K562 (cell line): ENCODE data around the gene TREM1. TPM values are rescaled to one million over a fixed set of nuclear protein-coding genes. Genes with fewer than 3 reads are reported as not detected.

ENCODE experiments used
- EP300 ChIP-seq: IDR thresholded peaks from 2 replicates; pipeline ENCODE4 v1.6.1; 2012; ENCODE audit warnings: low read length, improper control_type of control experiment
- FOXK1 ChIP-seq: sonication (generic); formaldehyde crosslinking; IDR thresholded peaks from 2 replicates; pipeline ENCODE4 v1.8.0; 2022; ENCODE audit warnings: missing genetic modification reagents, mild to moderate bottlenecking, borderline replicate concordance
- KDM1A ChIP-seq, 2 experiments: fragments of 450-650 bp; IDR thresholded peaks; 2 replicates each; pipeline ENCODE4 v1.6.1; 2016; ENCODE audit warnings: mild to moderate bottlenecking in 2 of 2
- MECOM ChIP-seq: fragments of 250-450 bp; sonication (Bioruptor Pico); IDR thresholded peaks from 2 replicates; pipeline ENCODE4 v1.8.0; 2022; ENCODE audit warnings: inconsistent platforms
- RB1 ChIP-seq: fragments of 450-650 bp; IDR thresholded peaks from 2 replicates; pipeline ENCODE4 v1.6.1; 2017; ENCODE audit warnings: low read depth, mild to moderate bottlenecking
- RBBP5 ChIP-seq: fragments of 200-600 bp; sonication (generic); IDR thresholded peaks from 2 replicates; pipeline ENCODE4 v1.6.1; 2012; ENCODE audit warnings: borderline replicate concordance, mild to moderate bottlenecking, low read length, control low read depth, inconsistent platforms; ENCODE audit not compliant: insufficient read depth, poor library complexity, severe bottlenecking
- RBM15 ChIP-seq: fragments of 200-400 bp; formaldehyde crosslinking; IDR thresholded peaks from 2 replicates; pipeline ENCODE4 v1.6.1; 2018; ENCODE audit warnings: mild to moderate bottlenecking, low read length, moderate library complexity; ENCODE audit not compliant: insufficient read depth
- RUNX1 ChIP-seq: sonication (generic); IDR thresholded peaks from 2 replicates; pipeline ENCODE4 v1.6.1; 2016; ENCODE audit warnings: antibody characterized with exemption, low read depth
- SFPQ ChIP-seq: fragments of 200-400 bp; formaldehyde crosslinking; IDR thresholded peaks from 2 replicates; pipeline ENCODE4 v1.6.1; 2017; ENCODE audit warnings: mild to moderate bottlenecking, low read depth, low read length, moderate library complexity
- TCF7L2 ChIP-seq: fragments of 150-350 bp; IDR thresholded peaks from 2 replicates; pipeline ENCODE4 v1.6.1; 2016; ENCODE audit warnings: low read depth, mild to moderate bottlenecking, low read length, moderate library complexity
- ZNF143 ChIP-seq: sonication (generic); formaldehyde crosslinking; IDR thresholded peaks from 2 replicates; pipeline ENCODE4 v1.9.0; 2022; ENCODE audit warnings: mild to moderate bottlenecking, missing genetic modification reagents
- ZNF445 ChIP-seq: fragments of 250-450 bp; sonication (Bioruptor Pico); IDR thresholded peaks from 2 replicates; pipeline ENCODE4 v1.4.0; 2020; ENCODE audit warnings: low read depth, mild to moderate bottlenecking, moderate library complexity
- ZNF583 ChIP-seq: fragments of 250-450 bp; sonication (Bioruptor Pico); IDR thresholded peaks from 2 replicates; pipeline ENCODE4 v1.4.0; 2020
- ZNF668 ChIP-seq: fragments of 250-450 bp; sonication (Bioruptor Pico); IDR thresholded peaks from 2 replicates; pipeline ENCODE4 v1.8.0; 2022; ENCODE audit warnings: mild to moderate bottlenecking, inconsistent platforms
- polyA plus RNA-seq, 8 experiments: library from polyadenylated mRNA; depleted of rRNA in 4 of 8; stranded (reverse) in 5 of 8; unstranded in 3 of 8; fragments of >200 nt; fragmentation: Nextera tagmentation in 2 of 8; fragmentation: Illumina TruSeq in 1 of 8; extraction: Ambion mirVana in 2 of 8; extraction: Trizol in 1 of 8; gene quantifications; 2 replicates each; pipeline versions ENCODE4 v1.2.1 to v1.2.3, GENCODE V29; 2011 to 2014; ENCODE audit warnings: inconsistent platforms in 1 of 8, missing spikeins in 1 of 8
- total RNA-seq, 7 experiments: library from RNA; depleted of rRNA in 6 of 7; stranded (reverse); fragments of >200 nt in 6 of 7; fragmentation: Illumina TruSeq in 2 of 7; extraction: Trizol in 2 of 7; gene quantifications; 2 replicates each; pipeline versions ENCODE4 v1.2.1 to v1.2.3, GENCODE V29; 2011 to 2021; ENCODE audit warnings: low replicate concordance in 1 of 7
- TF ChIP-seq, protein P1 (sequence below), 2 experiments: fragments of 150-350 bp in 1 of 2; IDR thresholded peaks; 2 replicates each; pipeline ENCODE4 v1.6.1; 2012 to 2016; ENCODE audit warnings: low read depth in 2 of 2, low read length in 2 of 2, mild to moderate bottlenecking in 1 of 2, moderate library complexity in 1 of 2
- TF ChIP-seq, protein P2 (sequence below): fragments of 450-650 bp; formaldehyde crosslinking; IDR thresholded peaks from 2 replicates; pipeline ENCODE4 v1.4.0; 2022; ENCODE audit warnings: mild to moderate bottlenecking, moderate library complexity
- TF ChIP-seq, protein P3 (sequence below): fragments of 250-450 bp; sonication (Bioruptor Pico); IDR thresholded peaks from 2 replicates; pipeline ENCODE4 v1.8.0; 2021; ENCODE audit warnings: mild to moderate bottlenecking, moderate library complexity
- TF ChIP-seq, protein P4 (sequence below): sonication (generic); formaldehyde crosslinking; IDR thresholded peaks from 2 replicates; pipeline ENCODE4 v1.8.0; 2022; ENCODE audit warnings: mild to moderate bottlenecking, missing genetic modification reagents, borderline replicate concordance

The TREM1 gene
- total and polyA plus RNA-seq, 9 of the 15 experiments (the other 6 are each of a cell fraction or from before 2014, with no cell fraction given) = not detected

GRCh38 chr6:41325446-41326066, 39.1 kb upstream of the TREM1 start (continued):
- TF ChIP-seq RBBP5 (no peak), KDM1A (IDR thresholded peaks at IDR 0.05) (no peak; a peak in 1 of 4 replicates), ZNF583 (CRISPR knock-in tag) (no peak), ZNF668 (CRISPR knock-in tag) (peak; percentile 16; the same call in 1 of the 2 replicates), RBM15 (no peak), TCF7L2 (no peak), FOXK1 (CRISPR knock-in tag) (no peak), ZNF143 (CRISPR knock-in tag) (no peak), RUNX1 (no peak), SFPQ (no peak), ZNF445 (CRISPR knock-in tag) (no peak), MECOM (CRISPR knock-in tag) (0 out of 2 replicates have a peak, but pooled peaks have one; percentile 14), EP300 (peak; percentile 95), RB1 (no peak)
- TF ChIP-seq, protein P1, sequence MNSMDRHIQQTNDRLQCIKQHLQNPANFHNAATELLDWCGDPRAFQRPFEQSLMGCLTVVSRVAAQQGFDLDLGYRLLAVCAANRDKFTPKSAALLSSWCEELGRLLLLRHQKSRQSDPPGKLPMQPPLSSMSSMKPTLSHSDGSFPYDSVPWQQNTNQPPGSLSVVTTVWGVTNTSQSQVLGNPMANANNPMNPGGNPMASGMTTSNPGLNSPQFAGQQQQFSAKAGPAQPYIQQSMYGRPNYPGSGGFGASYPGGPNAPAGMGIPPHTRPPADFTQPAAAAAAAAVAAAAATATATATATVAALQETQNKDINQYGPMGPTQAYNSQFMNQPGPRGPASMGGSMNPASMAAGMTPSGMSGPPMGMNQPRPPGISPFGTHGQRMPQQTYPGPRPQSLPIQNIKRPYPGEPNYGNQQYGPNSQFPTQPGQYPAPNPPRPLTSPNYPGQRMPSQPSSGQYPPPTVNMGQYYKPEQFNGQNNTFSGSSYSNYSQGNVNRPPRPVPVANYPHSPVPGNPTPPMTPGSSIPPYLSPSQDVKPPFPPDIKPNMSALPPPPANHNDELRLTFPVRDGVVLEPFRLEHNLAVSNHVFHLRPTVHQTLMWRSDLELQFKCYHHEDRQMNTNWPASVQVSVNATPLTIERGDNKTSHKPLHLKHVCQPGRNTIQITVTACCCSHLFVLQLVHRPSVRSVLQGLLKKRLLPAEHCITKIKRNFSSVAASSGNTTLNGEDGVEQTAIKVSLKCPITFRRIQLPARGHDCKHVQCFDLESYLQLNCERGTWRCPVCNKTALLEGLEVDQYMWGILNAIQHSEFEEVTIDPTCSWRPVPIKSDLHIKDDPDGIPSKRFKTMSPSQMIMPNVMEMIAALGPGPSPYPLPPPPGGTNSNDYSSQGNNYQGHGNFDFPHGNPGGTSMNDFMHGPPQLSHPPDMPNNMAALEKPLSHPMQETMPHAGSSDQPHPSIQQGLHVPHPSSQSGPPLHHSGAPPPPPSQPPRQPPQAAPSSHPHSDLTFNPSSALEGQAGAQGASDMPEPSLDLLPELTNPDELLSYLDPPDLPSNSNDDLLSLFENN (IDR thresholded peaks at IDR 0.05; ENCODE audit: low read depth in 2 of 2, low read length in 2 of 2) = 0 out of 4 replicates have a peak, but pooled peaks of 1 of the 2 experiments have one; percentile 33
- TF ChIP-seq, protein P2, sequence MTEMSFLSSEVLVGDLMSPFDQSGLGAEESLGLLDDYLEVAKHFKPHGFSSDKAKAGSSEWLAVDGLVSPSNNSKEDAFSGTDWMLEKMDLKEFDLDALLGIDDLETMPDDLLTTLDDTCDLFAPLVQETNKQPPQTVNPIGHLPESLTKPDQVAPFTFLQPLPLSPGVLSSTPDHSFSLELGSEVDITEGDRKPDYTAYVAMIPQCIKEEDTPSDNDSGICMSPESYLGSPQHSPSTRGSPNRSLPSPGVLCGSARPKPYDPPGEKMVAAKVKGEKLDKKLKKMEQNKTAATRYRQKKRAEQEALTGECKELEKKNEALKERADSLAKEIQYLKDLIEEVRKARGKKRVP (CRISPR knock-in tag) = peak; percentile 55; the same call in 1 of the 2 replicates
- TF ChIP-seq, protein P3, sequence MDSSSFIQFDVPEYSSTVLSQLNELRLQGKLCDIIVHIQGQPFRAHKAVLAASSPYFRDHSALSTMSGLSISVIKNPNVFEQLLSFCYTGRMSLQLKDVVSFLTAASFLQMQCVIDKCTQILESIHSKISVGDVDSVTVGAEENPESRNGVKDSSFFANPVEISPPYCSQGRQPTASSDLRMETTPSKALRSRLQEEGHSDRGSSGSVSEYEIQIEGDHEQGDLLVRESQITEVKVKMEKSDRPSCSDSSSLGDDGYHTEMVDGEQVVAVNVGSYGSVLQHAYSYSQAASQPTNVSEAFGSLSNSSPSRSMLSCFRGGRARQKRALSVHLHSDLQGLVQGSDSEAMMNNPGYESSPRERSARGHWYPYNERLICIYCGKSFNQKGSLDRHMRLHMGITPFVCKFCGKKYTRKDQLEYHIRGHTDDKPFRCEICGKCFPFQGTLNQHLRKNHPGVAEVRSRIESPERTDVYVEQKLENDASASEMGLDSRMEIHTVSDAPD (CRISPR knock-in tag) = no peak
- TF ChIP-seq, protein P4, sequence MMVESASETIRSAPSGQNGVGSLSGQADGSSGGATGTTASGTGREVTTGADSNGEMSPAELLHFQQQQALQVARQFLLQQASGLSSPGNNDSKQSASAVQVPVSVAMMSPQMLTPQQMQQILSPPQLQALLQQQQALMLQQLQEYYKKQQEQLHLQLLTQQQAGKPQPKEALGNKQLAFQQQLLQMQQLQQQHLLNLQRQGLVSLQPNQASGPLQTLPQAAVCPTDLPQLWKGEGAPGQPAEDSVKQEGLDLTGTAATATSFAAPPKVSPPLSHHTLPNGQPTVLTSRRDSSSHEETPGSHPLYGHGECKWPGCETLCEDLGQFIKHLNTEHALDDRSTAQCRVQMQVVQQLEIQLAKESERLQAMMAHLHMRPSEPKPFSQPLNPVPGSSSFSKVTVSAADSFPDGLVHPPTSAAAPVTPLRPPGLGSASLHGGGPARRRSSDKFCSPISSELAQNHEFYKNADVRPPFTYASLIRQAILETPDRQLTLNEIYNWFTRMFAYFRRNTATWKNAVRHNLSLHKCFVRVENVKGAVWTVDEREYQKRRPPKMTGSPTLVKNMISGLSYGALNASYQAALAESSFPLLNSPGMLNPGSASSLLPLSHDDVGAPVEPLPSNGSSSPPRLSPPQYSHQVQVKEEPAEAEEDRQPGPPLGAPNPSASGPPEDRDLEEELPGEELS = no peak
